H9 (cell line): Measurements from ENCODE around the gene OR2H2. TPM values are rescaled to one million over a fixed set of nuclear protein-coding genes. Genes with fewer than 3 reads are reported as not detected.

Experiments
- DNase-seq: peaks from one replicate; pipeline ENCODE4 v3.0.0-alpha.2; 2017
- H2AFZ ChIP-seq: one replicate; pipeline ENCODE4 v1.6.1; 2013; ENCODE audit warnings: mild to moderate bottlenecking, low read length, control low read depth, moderate library complexity
- H2AK5ac ChIP-seq: 2 replicates; pipeline ENCODE4 v1.6.1; 2013; ENCODE audit warnings: low read length, control low read depth, mixed read lengths; ENCODE audit not compliant: insufficient read length
- H2BK120ac ChIP-seq: one replicate; pipeline ENCODE4 v1.6.1; 2013; ENCODE audit warnings: low read depth, mild to moderate bottlenecking, low read length, control low read depth, inconsistent platforms; ENCODE audit not compliant: poor library complexity, severe bottlenecking
- H2BK12ac ChIP-seq: 2 replicates; pipeline ENCODE4 v1.6.1; 2013; ENCODE audit warnings: low read length, control low read depth, mixed read lengths, low read depth; ENCODE audit not compliant: insufficient read length
- H2BK15ac ChIP-seq: 2 replicates; pipeline ENCODE4 v1.6.1; 2013; ENCODE audit warnings: low read depth, low read length, control low read depth
- H2BK20ac ChIP-seq: one replicate; pipeline ENCODE4 v1.6.1; 2013; ENCODE audit warnings: low read depth, mild to moderate bottlenecking, low read length, control low read depth, inconsistent platforms; ENCODE audit not compliant: poor library complexity, severe bottlenecking
- H2BK5ac ChIP-seq: 2 replicates; pipeline ENCODE4 v1.6.1; 2013; ENCODE audit warnings: low read length, control low read depth, mixed read lengths; ENCODE audit not compliant: insufficient read length
- H3K14ac ChIP-seq: 2 replicates; pipeline ENCODE4 v1.6.1; 2013; ENCODE audit warnings: low read length, control low read depth; ENCODE audit not compliant: insufficient read depth
- H3K18ac ChIP-seq: 2 replicates; pipeline ENCODE4 v1.6.1; 2013; ENCODE audit warnings: low read depth, mild to moderate bottlenecking, mixed read lengths, low read length, control low read depth; ENCODE audit not compliant: insufficient read length
- H3K23ac ChIP-seq: 2 replicates; pipeline ENCODE4 v1.6.1; 2013; ENCODE audit warnings: low read length, control low read depth, mixed read lengths, low read depth; ENCODE audit not compliant: insufficient read length
- H3K23me2 ChIP-seq: 2 replicates; pipeline ENCODE4 v1.6.1; 2013; ENCODE audit warnings: low read depth, mild to moderate bottlenecking, mixed read lengths, low read length, control low read depth; ENCODE audit not compliant: insufficient read length, poor library complexity, severe bottlenecking
- H3K27ac ChIP-seq: 2 replicates; pipeline ENCODE4 v1.5.1; 2013; ENCODE audit warnings: low read length, control low read depth, mixed read lengths, low read depth; ENCODE audit not compliant: insufficient read length
- H3K27me3 ChIP-seq: 2 replicates; pipeline ENCODE4 v1.6.1; 2013; ENCODE audit warnings: low read length, control low read depth, inconsistent platforms; ENCODE audit not compliant: insufficient read depth
- H3K4ac ChIP-seq: 2 replicates; pipeline ENCODE4 v1.6.1; 2013; ENCODE audit warnings: low read depth, mild to moderate bottlenecking, control low read depth, inconsistent platforms, low read length, moderate library complexity
- H3K4me1 ChIP-seq: 2 replicates; pipeline ENCODE4 v1.6.1; 2013; ENCODE audit warnings: low read length, control low read depth, inconsistent platforms; ENCODE audit not compliant: insufficient read depth
- H3K4me2 ChIP-seq: 2 replicates; pipeline ENCODE4 v1.6.1; 2013; ENCODE audit warnings: low read length, control low read depth, mixed read lengths; ENCODE audit not compliant: insufficient read length, insufficient read depth
- H3K56ac ChIP-seq: 2 replicates; pipeline ENCODE4 v1.6.1; 2013; ENCODE audit warnings: low read depth, mild to moderate bottlenecking, mixed read lengths, low read length, control low read depth; ENCODE audit not compliant: insufficient read length
- H3K79me1 ChIP-seq: 2 replicates; pipeline ENCODE4 v1.6.1; 2013; ENCODE audit warnings: low read depth, mild to moderate bottlenecking, moderate library complexity, low read length, control low read depth, inconsistent platforms; ENCODE audit not compliant: insufficient read depth, poor library complexity, severe bottlenecking
- H3K79me2 ChIP-seq: 2 replicates; pipeline ENCODE4 v1.6.1; 2013; ENCODE audit warnings: low read length, control low read depth, inconsistent platforms; ENCODE audit not compliant: insufficient read depth
- H3K9ac ChIP-seq: 2 replicates; pipeline ENCODE4 v1.6.1; 2013; ENCODE audit warnings: low read length, control low read depth, mixed read lengths; ENCODE audit not compliant: insufficient read length; ENCODE audit errors: extremely low read depth
- H3K9me3 ChIP-seq: one replicate; pipeline ENCODE4 v1.6.1; 2013; ENCODE audit warnings: low read depth, low read length, inconsistent platforms; ENCODE audit not compliant: control insufficient read depth
- H3T11ph ChIP-seq: one replicate; pipeline ENCODE4 v1.6.1; 2013; ENCODE audit warnings: mild to moderate bottlenecking, low read length, control low read depth, inconsistent platforms
- H4K20me1 ChIP-seq: one replicate; pipeline ENCODE4 v1.6.1; 2013; ENCODE audit not compliant: control insufficient read depth, insufficient read length, insufficient read depth
- H4K5ac ChIP-seq: 2 replicates; pipeline ENCODE4 v1.6.1; 2013; ENCODE audit warnings: low read depth, mild to moderate bottlenecking, mixed read lengths, low read length, control low read depth; ENCODE audit not compliant: insufficient read length
- H4K8ac ChIP-seq: replicated peaks from 2 replicates; pipeline ENCODE4 v1.6.1; 2013; ENCODE audit warnings: low read length, control low read depth, mixed read lengths, low read depth; ENCODE audit not compliant: insufficient read length
- H4K91ac ChIP-seq: 2 replicates; pipeline ENCODE4 v1.6.1; 2013; ENCODE audit warnings: low read depth, mild to moderate bottlenecking, moderate library complexity, mixed read lengths, low read length, control low read depth; ENCODE audit not compliant: insufficient read length
- H3K27ac Mint-ChIP-seq, 3 experiments: 2 replicates in 2 of 3; 3 replicates in 1 of 3; pipeline ENCODE4 v1.8.0; 2020 to 2021; ENCODE audit warnings: mixed read lengths in 3 of 3, mild to moderate bottlenecking in 1 of 3, moderate library complexity in 1 of 3
- H3K27me3 Mint-ChIP-seq: 2 replicates; pipeline ENCODE4 v1.8.0; 2021; ENCODE audit warnings: low read depth, mild to moderate bottlenecking, moderate library complexity, mixed read lengths
- H3K36me3 Mint-ChIP-seq, 3 experiments: 2 replicates in 2 of 3; 3 replicates in 1 of 3; pipeline ENCODE4 v1.8.0; 2020 to 2021; ENCODE audit warnings: low read depth in 3 of 3, mixed read lengths in 3 of 3; ENCODE audit not compliant: insufficient read depth in 1 of 3
- H3K4me1 Mint-ChIP-seq, 2 experiments: 2 replicates each; pipeline ENCODE4 v1.8.0; 2020; ENCODE audit warnings: mixed read lengths in 2 of 2
- H3K4me3 Mint-ChIP-seq, 2 experiments: 2 replicates in 1 of 2; 3 replicates in 1 of 2; pipeline ENCODE4 v1.8.0; 2020 to 2021; ENCODE audit warnings: mild to moderate bottlenecking in 2 of 2, mixed read lengths in 2 of 2, moderate library complexity in 1 of 2
- H3K9me3 Mint-ChIP-seq, 2 experiments: 2 replicates in 1 of 2; 3 replicates in 1 of 2; pipeline ENCODE4 v1.8.0; 2020; ENCODE audit warnings: mild to moderate bottlenecking in 2 of 2, mixed read lengths in 2 of 2, moderate library complexity in 1 of 2
- WGBS: extraction: QIAGEN DNeasy Blood & Tissue Kit; methylation state at CpG from one replicate; pipeline ENCODE4 v1.1.7; 2013; ENCODE audit warnings: missing lambda C conversion rate, low lambda C conversion rate, mixed read lengths; ENCODE audit not compliant: insufficient read length; ENCODE audit errors: extremely low coverage; 5-methylcytosine and 5-hydroxymethylcytosine counted together
- total RNA-seq: library from RNA; stranded (reverse); gene quantifications from 2 replicates; pipeline ENCODE4 v1.2.1, GENCODE V29; 2021
- TF ChIP-seq, protein P1 (sequence below): fragments of 200-600 bp; sonication (generic); conservative IDR thresholded peaks from 3 replicates; pipeline ENCODE4 v1.8.0; 2021; ENCODE audit warnings: antibody characterized with exemption, mild to moderate bottlenecking

Gene OR2H2
- total RNA-seq, 1 experiment from 2014 or later, result not detected

DNA sequence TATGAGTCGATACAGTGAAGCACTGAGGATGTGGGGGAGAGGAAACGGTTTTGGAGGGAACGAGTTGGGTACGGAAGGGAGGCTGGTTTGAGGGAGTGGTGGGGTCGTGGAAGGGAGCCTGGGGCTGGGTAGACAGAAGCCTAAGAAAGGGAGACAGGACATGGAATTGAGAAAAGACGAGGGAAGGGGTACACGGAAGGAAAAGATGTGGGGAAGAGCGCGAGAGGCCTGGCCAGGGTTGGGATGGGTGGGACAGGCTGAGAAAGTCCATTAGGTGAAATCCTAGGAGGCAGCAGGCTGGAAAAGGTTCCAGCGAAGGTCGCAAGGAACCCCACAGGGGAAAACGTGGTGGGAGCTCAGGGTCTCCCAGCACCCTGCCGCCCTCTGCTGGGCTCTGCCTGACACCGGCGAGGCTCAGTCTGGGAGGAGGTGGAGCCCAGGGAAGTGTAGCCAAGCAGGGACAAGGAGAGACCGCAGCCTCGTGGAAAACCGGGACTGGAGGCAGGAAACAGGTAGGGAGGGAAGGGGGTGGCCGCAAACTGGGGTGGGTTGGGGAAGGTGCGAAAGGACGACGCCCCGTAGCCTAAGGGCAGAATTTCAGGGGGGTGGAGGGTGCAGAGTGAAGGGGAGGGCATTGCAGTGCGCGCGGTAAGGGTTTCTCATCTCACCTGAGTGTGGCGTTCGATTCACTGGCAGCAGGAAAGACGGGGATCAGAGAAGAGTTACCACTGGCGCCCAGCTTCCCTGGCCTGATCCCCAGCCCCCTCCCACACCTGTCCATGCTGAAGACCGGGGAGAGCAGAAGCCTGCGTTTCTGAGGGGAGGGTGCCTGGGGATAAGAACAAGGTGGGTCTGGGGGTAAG, 43.7 kb downstream of the OR2H2 start:
- no peak overlapping the region for H4K5ac ChIP-seq
- H3K56ac ChIP-seq, result no peak overlapping the region
- H3K23ac ChIP-seq, result no peak overlapping the region
- peak overlapping the region; percentile 90 for H3K4me2 ChIP-seq
- peak overlapping the region; percentile 60 for H3K9ac ChIP-seq
- H2AK5ac ChIP-seq, result no peak overlapping the region
- no peak overlapping the region for H2BK120ac ChIP-seq
- no peak overlapping the region for H2BK12ac ChIP-seq
- peaks cover 7% of the 10 kb centered on the region; the same call in 1 of the 2 replicates for H3K79me2 ChIP-seq
- H2AFZ ChIP-seq, result no peak overlapping the region
- peak overlapping the region; percentile 45 for H3K14ac ChIP-seq
- no peak overlapping the region for H3K4ac ChIP-seq
- H2BK20ac ChIP-seq, result no peak overlapping the region
- Mint-ChIP-seq H3K27me3 (no peaks in the 10 kb centered on the region; the same call in none of the 2 replicates), H3K9me3 (peaks cover 0 to 5% of the 10 kb centered on the region in 2 experiments; a peak in 2 of 5 replicates), H3K36me3 (peaks cover 7 to 44% (median 16%) of the 10 kb centered on the region in 3 experiments; a peak in 6 of 7 replicates), H3K27ac (peak overlapping the region; percentile 92 to 93 (median 92)), H3K4me1 (peaks cover 73% of the 10 kb centered on the region in 2 experiments), H3K4me3 (peak overlapping the region; percentile 88 to 92)
- TF ChIP-seq, protein P1, sequence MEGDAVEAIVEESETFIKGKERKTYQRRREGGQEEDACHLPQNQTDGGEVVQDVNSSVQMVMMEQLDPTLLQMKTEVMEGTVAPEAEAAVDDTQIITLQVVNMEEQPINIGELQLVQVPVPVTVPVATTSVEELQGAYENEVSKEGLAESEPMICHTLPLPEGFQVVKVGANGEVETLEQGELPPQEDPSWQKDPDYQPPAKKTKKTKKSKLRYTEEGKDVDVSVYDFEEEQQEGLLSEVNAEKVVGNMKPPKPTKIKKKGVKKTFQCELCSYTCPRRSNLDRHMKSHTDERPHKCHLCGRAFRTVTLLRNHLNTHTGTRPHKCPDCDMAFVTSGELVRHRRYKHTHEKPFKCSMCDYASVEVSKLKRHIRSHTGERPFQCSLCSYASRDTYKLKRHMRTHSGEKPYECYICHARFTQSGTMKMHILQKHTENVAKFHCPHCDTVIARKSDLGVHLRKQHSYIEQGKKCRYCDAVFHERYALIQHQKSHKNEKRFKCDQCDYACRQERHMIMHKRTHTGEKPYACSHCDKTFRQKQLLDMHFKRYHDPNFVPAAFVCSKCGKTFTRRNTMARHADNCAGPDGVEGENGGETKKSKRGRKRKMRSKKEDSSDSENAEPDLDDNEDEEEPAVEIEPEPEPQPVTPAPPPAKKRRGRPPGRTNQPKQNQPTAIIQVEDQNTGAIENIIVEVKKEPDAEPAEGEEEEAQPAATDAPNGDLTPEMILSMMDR, result peak; percentile 81
- H3K27ac ChIP-seq, result peak overlapping the region; percentile 66
- WGBS, result no CpG with 5 or more reads among the region's 32 CpGs
- no peak overlapping the region for H4K91ac ChIP-seq
- H3K9me3 ChIP-seq, result no peaks in the 10 kb centered on the region
- H3K27me3 ChIP-seq, result no peaks in the 10 kb centered on the region
- peaks cover 40% of the 10 kb centered on the region for H3K23me2 ChIP-seq
- no peak overlapping the region for H2BK15ac ChIP-seq
- peak; percentile 95 for DNase-seq
- H3K79me1 ChIP-seq, result no peaks in the 10 kb centered on the region
- H4K20me1 ChIP-seq, result no peaks in the 10 kb centered on the region
- H4K8ac ChIP-seq, result no peak overlapping the region
- peaks cover 12% of the 10 kb centered on the region; the same call in 1 of the 2 replicates for H3K4me1 ChIP-seq
- H3T11ph ChIP-seq, result no peak overlapping the region
- no peak overlapping the region for H2BK5ac ChIP-seq
- H3K18ac ChIP-seq, result peak overlapping the region; percentile 39
